ENCODE results near the gene MICU1. TPM values are rescaled to one million over a fixed set of nuclear protein-coding genes. Genes with fewer than 3 reads are reported as not detected.
A peak's percentile ranks its signal among the peaks of the same experiment; 100 is the strongest.

The MICU1 gene
- total and polyA plus RNA-seq, 7 donors = 29.4 to 53.5 (median 33.9) TPM

GRCh38 chr10:72375173-72375572, 250.7 kb downstream of the MICU1 start:
- Histone ChIP-seq H3K4me3 (no peak overlapping the region), H3K36me3 (peaks cover 0 to 23% (median 0%) of the 10 kb centered on the region in 4 donors), H3K4me1 (no peaks in the 10 kb centered on the region), H3K27me3 (no peaks in the 10 kb centered on the region), H3K9me3 (no peaks in the 10 kb centered on the region), H3K27ac (no peak overlapping the region)
- 82 to 97% methylated on average over 3 of the region's 3 CpGs for WGBS, 2 donors
- DNase-seq = no peak
- TF ChIP-seq POLR2A (IDR thresholded peaks at IDR 0.05) = no peak
- TF ChIP-seq EP300 (IDR thresholded peaks at IDR 0.05) = no peak
- TF ChIP-seq POLR2AphosphoS5 (IDR thresholded peaks at IDR 0.05) = no peak
- TF ChIP-seq CTCF (IDR thresholded peaks at IDR 0.05) = no peak
- intact Hi-C loops (cut with DNase I) = no loop called here

GRCh38 chr10:72370201-72370722, 255.6 kb downstream of the MICU1 start:
- Histone ChIP-seq H3K36me3 (peaks cover 5 to 51% (median 9%) of the 10 kb centered on the region in 4 donors), H3K9me3 (no peaks in the 10 kb centered on the region), H3K27ac (no peak overlapping the region), H3K4me3 (no peak overlapping the region), H3K4me1 (no peaks in the 10 kb centered on the region), H3K27me3 (no peaks in the 10 kb centered on the region)
- intact Hi-C loops (cut with DNase I) = no loop called here
- DNase-seq = no peak
- TF ChIP-seq POLR2AphosphoS5 (IDR thresholded peaks at IDR 0.05) (no peak), EP300 (IDR thresholded peaks at IDR 0.05) (no peak)

GRCh38 chr10:72367301-72367960, 258.4 kb downstream of the MICU1 start:
- peaks cover 0 to 13% (median 6%) of the 10 kb centered on the region in 4 donors for H3K4me1 ChIP-seq
- no peak for TF ChIP-seq EP300 (IDR thresholded peaks at IDR 0.05)
- DNase-seq = no peak
- 79 to 88% methylated on average over 4 of the region's 4 CpGs for whole genome bisulfite sequencing, 2 donors
- H3K9me3 ChIP-seq = no peaks in the 10 kb centered on the region
- peaks cover 5 to 36% (median 9%) of the 10 kb centered on the region in 4 donors for H3K36me3 ChIP-seq
- H3K27ac ChIP-seq = no peak overlapping the region
- intact Hi-C loops (cut with DNase I) = loop anchor here (10.0 kb wide), 1 partner anchor 697 kb away; no protein-coding TSS in a partner anchor
- H3K4me3 ChIP-seq = no peak overlapping the region
- no peaks in the 10 kb centered on the region for H3K27me3 ChIP-seq

- TF ChIP-seq EP300 (IDR thresholded peaks at IDR 0.05) (no peak), POLR2A (IDR thresholded peaks at IDR 0.05) (no peak), CTCF (IDR thresholded peaks at IDR 0.05) (no peak), POLR2AphosphoS5 (IDR thresholded peaks at IDR 0.05) (no peak)
- H3K27ac ChIP-seq = peak overlapping the region in 1 of 4 donors; percentile 65
- 88 to 90% methylated on average over 7 of the region's 7 CpGs for WGBS, 2 donors
- H3K4me1 ChIP-seq = peaks cover 0 to 13% (median 6%) of the 10 kb centered on the region in 4 donors
- H3K27me3 ChIP-seq = no peaks in the 10 kb centered on the region
- no peak overlapping the region for H3K4me3 ChIP-seq
- intact Hi-C loops (cut with DNase I) = loop anchor here (2.0 to 10.0 kb wide), 2 partner anchors 328 to 700 kb away; partner anchors contain the start of gene MCU
- H3K9me3 ChIP-seq = no peaks in the 10 kb centered on the region
- peak; percentile 52 for DNase-seq
- H3K36me3 ChIP-seq = peaks cover 5 to 28% (median 9%) of the 10 kb centered on the region in 4 donors
Observed at GRCh38 chr10:72365106-72365895, 260.6 kb downstream of the MICU1 start.

GRCh38 chr10:72364239-72364777, 261.6 kb downstream of the MICU1 start:
- no peaks in the 10 kb centered on the region for H3K9me3 ChIP-seq
- intact Hi-C loops (cut with DNase I) = loop anchor here (1.0 to 10.0 kb wide), 4 partner anchors 328 to 700 kb away; partner anchors contain the start of gene MCU
- DNase-seq = peak; percentile 94
- no peaks in the 10 kb centered on the region for H3K27me3 ChIP-seq
- H3K4me3 ChIP-seq = peak overlapping the region in 1 of 4 donors; percentile 20
- TF ChIP-seq POLR2AphosphoS5 (IDR thresholded peaks at IDR 0.05) (peak; percentile 44 to 85 (median 74)), CTCF (IDR thresholded peaks at IDR 0.05) (peak; percentile 84 to 91 (median 90)), POLR2A (IDR thresholded peaks at IDR 0.05) (no peak), EP300 (IDR thresholded peaks at IDR 0.05) (no peak)
- H3K4me1 ChIP-seq = peaks cover 0 to 13% (median 6%) of the 10 kb centered on the region in 4 donors
- H3K27ac ChIP-seq = peak overlapping the region; percentile 31 to 65 (median 46)
- H3K36me3 ChIP-seq = peaks cover 5 to 28% (median 9%) of the 10 kb centered on the region in 4 donors
- 3 to 9% methylated on average over 12 of the region's 12 CpGs for WGBS, 2 donors

All from sigmoid colon (tissue), 7 donors.